HepG2 (cell line): ENCODE results near the gene C1orf74. TPM values are rescaled to one million over a fixed set of nuclear protein-coding genes. Genes with fewer than 3 reads are reported as not detected.

ENCODE experiments used
- ZNF570 ChIP-seq: sonication (generic); formaldehyde crosslinking; IDR thresholded peaks from 2 replicates; pipeline ENCODE4 v1.4.0; 2020; ENCODE audit warnings: mild to moderate bottlenecking, missing genetic modification reagents, borderline replicate concordance
- polyA plus RNA-seq, 8 experiments: library from polyadenylated mRNA; depleted of rRNA in 3 of 8; stranded (reverse) in 7 of 8; unstranded in 1 of 8; fragments of >200 nt; fragmentation: Illumina TruSeq in 4 of 8; extraction: Trizol in 4 of 8; gene quantifications; 2 replicates each; pipeline versions ENCODE4 v1.2.1 to v1.2.3, GENCODE V29; 2011 to 2016; ENCODE audit warnings: low read depth in 4 of 8, missing spikeins in 1 of 8, mixed read lengths in 1 of 8; ENCODE audit not compliant: insufficient read depth in 1 of 8
- total RNA-seq, 5 experiments: library from RNA; depleted of rRNA; stranded (reverse); fragments of >200 nt; fragmentation: Illumina TruSeq; extraction: Trizol; gene quantifications; 2 replicates each; pipeline ENCODE4 v1.2.3, GENCODE V29; 2016; ENCODE audit warnings: low read depth in 1 of 5
- TF ChIP-seq, protein P1 (sequence below), 2 experiments: sonication (generic) in 1 of 2; formaldehyde crosslinking in 1 of 2; IDR thresholded peaks; 2 replicates each; pipeline versions ENCODE4 v1.6.1 to v1.9.0; 2014 to 2022; ENCODE audit warnings: antibody characterized with exemption in 1 of 2, borderline replicate concordance in 1 of 2, inconsistent platforms in 1 of 2, low read depth in 1 of 2, missing genetic modification reagents in 1 of 2
- TF ChIP-seq, protein P2 (sequence below), 2 experiments: IDR thresholded peaks; 2 replicates each; pipeline ENCODE4 v1.6.1; 2011 to 2012; ENCODE audit warnings: low read length in 2 of 2, borderline replicate concordance in 1 of 2, low read depth in 1 of 2, mild to moderate bottlenecking in 1 of 2, moderate library complexity in 1 of 2

The C1orf74 gene
- total and polyA plus RNA-seq, 2 of the 13 experiments (the other 11 are each of a cell fraction or from before 2014, with no cell fraction given): 0.33 to 0.71 TPM

DNA sequence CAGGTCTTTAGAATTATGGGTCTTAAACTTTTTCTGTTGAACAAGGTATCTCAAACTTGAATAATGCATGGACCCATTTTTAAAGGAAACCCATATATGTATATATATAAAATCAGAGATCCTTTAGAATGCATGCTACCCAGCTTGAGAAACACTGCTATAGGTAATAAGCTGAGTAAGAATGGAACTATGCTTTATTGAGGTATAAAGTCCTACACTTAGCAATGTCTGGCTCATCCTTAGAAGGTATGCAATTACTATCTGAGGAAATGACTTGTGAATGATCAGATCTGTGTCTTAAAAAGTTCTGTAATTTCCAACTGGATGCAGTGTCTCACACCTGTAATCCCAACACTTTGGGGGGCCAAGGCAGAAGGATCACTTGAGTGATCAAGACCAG, 17.3 kb downstream of the C1orf74 start (continued):
- TF ChIP-seq, protein P1, sequence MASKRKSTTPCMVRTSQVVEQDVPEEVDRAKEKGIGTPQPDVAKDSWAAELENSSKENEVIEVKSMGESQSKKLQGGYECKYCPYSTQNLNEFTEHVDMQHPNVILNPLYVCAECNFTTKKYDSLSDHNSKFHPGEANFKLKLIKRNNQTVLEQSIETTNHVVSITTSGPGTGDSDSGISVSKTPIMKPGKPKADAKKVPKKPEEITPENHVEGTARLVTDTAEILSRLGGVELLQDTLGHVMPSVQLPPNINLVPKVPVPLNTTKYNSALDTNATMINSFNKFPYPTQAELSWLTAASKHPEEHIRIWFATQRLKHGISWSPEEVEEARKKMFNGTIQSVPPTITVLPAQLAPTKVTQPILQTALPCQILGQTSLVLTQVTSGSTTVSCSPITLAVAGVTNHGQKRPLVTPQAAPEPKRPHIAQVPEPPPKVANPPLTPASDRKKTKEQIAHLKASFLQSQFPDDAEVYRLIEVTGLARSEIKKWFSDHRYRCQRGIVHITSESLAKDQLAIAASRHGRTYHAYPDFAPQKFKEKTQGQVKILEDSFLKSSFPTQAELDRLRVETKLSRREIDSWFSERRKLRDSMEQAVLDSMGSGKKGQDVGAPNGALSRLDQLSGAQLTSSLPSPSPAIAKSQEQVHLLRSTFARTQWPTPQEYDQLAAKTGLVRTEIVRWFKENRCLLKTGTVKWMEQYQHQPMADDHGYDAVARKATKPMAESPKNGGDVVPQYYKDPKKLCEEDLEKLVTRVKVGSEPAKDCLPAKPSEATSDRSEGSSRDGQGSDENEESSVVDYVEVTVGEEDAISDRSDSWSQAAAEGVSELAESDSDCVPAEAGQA (IDR thresholded peaks at IDR 0.05; ENCODE audit: low read depth): no peak
- TF ChIP-seq, protein P1 (CRISPR knock-in tag; IDR thresholded peaks at IDR 0.05; ENCODE audit: borderline replicate concordance): no peak
- TF ChIP-seq, protein P2, sequence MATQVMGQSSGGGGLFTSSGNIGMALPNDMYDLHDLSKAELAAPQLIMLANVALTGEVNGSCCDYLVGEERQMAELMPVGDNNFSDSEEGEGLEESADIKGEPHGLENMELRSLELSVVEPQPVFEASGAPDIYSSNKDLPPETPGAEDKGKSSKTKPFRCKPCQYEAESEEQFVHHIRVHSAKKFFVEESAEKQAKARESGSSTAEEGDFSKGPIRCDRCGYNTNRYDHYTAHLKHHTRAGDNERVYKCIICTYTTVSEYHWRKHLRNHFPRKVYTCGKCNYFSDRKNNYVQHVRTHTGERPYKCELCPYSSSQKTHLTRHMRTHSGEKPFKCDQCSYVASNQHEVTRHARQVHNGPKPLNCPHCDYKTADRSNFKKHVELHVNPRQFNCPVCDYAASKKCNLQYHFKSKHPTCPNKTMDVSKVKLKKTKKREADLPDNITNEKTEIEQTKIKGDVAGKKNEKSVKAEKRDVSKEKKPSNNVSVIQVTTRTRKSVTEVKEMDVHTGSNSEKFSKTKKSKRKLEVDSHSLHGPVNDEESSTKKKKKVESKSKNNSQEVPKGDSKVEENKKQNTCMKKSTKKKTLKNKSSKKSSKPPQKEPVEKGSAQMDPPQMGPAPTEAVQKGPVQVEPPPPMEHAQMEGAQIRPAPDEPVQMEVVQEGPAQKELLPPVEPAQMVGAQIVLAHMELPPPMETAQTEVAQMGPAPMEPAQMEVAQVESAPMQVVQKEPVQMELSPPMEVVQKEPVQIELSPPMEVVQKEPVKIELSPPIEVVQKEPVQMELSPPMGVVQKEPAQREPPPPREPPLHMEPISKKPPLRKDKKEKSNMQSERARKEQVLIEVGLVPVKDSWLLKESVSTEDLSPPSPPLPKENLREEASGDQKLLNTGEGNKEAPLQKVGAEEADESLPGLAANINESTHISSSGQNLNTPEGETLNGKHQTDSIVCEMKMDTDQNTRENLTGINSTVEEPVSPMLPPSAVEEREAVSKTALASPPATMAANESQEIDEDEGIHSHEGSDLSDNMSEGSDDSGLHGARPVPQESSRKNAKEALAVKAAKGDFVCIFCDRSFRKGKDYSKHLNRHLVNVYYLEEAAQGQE (IDR thresholded peaks at IDR 0.05; ENCODE audit: borderline replicate concordance in 1 of 2, low read depth in 1 of 2, low read length in 2 of 2): no peak
- TF ChIP-seq ZNF570 (CRISPR knock-in tag): no peak
